IMR-90 (cell line): ENCODE measurements around the gene IL18RAP. TPM values are rescaled to one million over a fixed set of nuclear protein-coding genes. Genes with fewer than 3 reads are reported as not detected.

Experiments
- ATAC-seq: fragments of 200-7000 bp; cut with Tn5 transposase; 2 replicates; pipeline ENCODE4 v1.9.1; 2020; ENCODE audit warnings: low read depth, mild to moderate bottlenecking, moderate library complexity
- BruUV-seq: library from RNA; stranded (reverse); fragments of 400-500 nt; replicated peaks from 2 replicates; lab custom pipeline; 2021; lab: Mats Ljungman, UMichigan
- CTCF ChIA-PET: fragments of 300-600 bp; formaldehyde crosslinking; extraction: SDS; loops from one replicate; lab custom pipeline; 2021; ENCODE audit warnings: antibody characterized with exemption; lab: Yijun Ruan, JAX
- POLR2A ChIA-PET: fragments of 300-600 bp; sonication (Branson Sonifier 250); formaldehyde crosslinking; loops from one replicate; lab custom pipeline; 2022; ENCODE audit warnings: antibody characterized with exemption; ENCODE audit not compliant: unreplicated experiment; lab: Charles Lee
- DNase-seq: peaks from one replicate; pipeline ENCODE4 v3.0.0; 2013
- H2AFZ ChIP-seq: replicated peaks from 2 replicates; pipeline ENCODE3; 2013; ENCODE audit warnings: low read length, mild to moderate bottlenecking; ENCODE audit not compliant: poor library complexity
- H2AK5ac ChIP-seq: 2 replicates; pipeline ENCODE4 v1.6.1; 2013; ENCODE audit warnings: low read depth, low read length, inconsistent platforms
- H2AK9ac ChIP-seq: replicated peaks from 2 replicates; pipeline ENCODE3; 2013; ENCODE audit warnings: mild to moderate bottlenecking, low read depth, low read length, moderate library complexity; ENCODE audit not compliant: poor library complexity
- H2BK120ac ChIP-seq: 2 replicates; pipeline ENCODE4 v1.6.1; 2013; ENCODE audit warnings: low read depth, low read length, inconsistent platforms
- H2BK15ac ChIP-seq: 3 replicates; pipeline ENCODE4 v1.6.1; 2013; ENCODE audit warnings: low read depth, low read length, inconsistent platforms
- H2BK20ac ChIP-seq: 2 replicates; pipeline ENCODE4 v1.6.1; 2013; ENCODE audit warnings: low read depth, mild to moderate bottlenecking, inconsistent platforms, low read length, moderate library complexity
- H2BK5ac ChIP-seq: 2 replicates; pipeline ENCODE4 v1.6.1; 2013; ENCODE audit warnings: mild to moderate bottlenecking, low read depth, low read length, inconsistent platforms; ENCODE audit not compliant: poor library complexity, severe bottlenecking
- H3K14ac ChIP-seq: replicated peaks from 2 replicates; pipeline ENCODE4 v1.6.1; 2013; ENCODE audit warnings: low read depth, low read length, inconsistent platforms
- H3K18ac ChIP-seq: 2 replicates; pipeline ENCODE4 v1.6.1; 2013; ENCODE audit warnings: low read depth, low read length, control low read depth
- H3K23ac ChIP-seq: 2 replicates; pipeline ENCODE4 v1.6.1; 2013; ENCODE audit warnings: low read depth, low read length, inconsistent platforms
- H3K27ac ChIP-seq: 2 replicates; pipeline ENCODE4 v1.5.1; 2013; ENCODE audit warnings: mild to moderate bottlenecking, control low read depth, low read length; ENCODE audit not compliant: insufficient read depth
- H3K27me3 ChIP-seq: 2 replicates; pipeline ENCODE4 v1.6.1; 2013; ENCODE audit warnings: low read length; ENCODE audit not compliant: control insufficient read depth, insufficient read depth
- H3K36me3 ChIP-seq: 2 replicates; pipeline ENCODE4 v1.6.1; 2013; ENCODE audit warnings: low read length, mixed read lengths; ENCODE audit not compliant: control insufficient read depth, insufficient read depth
- H3K4ac ChIP-seq: 2 replicates; pipeline ENCODE4 v1.6.1; 2013; ENCODE audit warnings: low read depth, low read length, inconsistent platforms
- H3K4me1 ChIP-seq: 2 replicates; pipeline ENCODE4 v1.6.1; 2013; ENCODE audit warnings: low read length, mixed read lengths; ENCODE audit not compliant: control insufficient read depth, insufficient read depth
- H3K4me2 ChIP-seq: 2 replicates; pipeline ENCODE4 v1.6.1; 2013; ENCODE audit warnings: low read depth, mild to moderate bottlenecking, control low read depth, low read length, moderate library complexity
- H3K4me3 ChIP-seq: 2 replicates; pipeline ENCODE4 v1.5.1; 2013; ENCODE audit warnings: low read depth, mild to moderate bottlenecking, control low read depth, low read length, moderate library complexity; ENCODE audit not compliant: insufficient read depth
- H3K56ac ChIP-seq: 2 replicates; pipeline ENCODE4 v1.6.1; 2013; ENCODE audit warnings: low read length, inconsistent platforms; ENCODE audit not compliant: insufficient read depth; ENCODE audit errors: extremely low read depth
- H3K79me1 ChIP-seq, 2 experiments: 2 replicates each; pipeline ENCODE4 v1.6.1; 2013; ENCODE audit warnings: low read length in 2 of 2, inconsistent platforms in 1 of 2, low read depth in 1 of 2
- H3K9ac ChIP-seq: 2 replicates; pipeline ENCODE4 v1.6.1; 2013; ENCODE audit warnings: low read depth, low read length, control low read depth
- H3K9me1 ChIP-seq: 2 replicates; pipeline ENCODE4 v1.6.1; 2013; ENCODE audit warnings: low read length, inconsistent platforms; ENCODE audit not compliant: insufficient read depth
- H3K9me3 ChIP-seq: 2 replicates; pipeline ENCODE4 v1.6.1; 2013; ENCODE audit warnings: low read length; ENCODE audit not compliant: control insufficient read depth, insufficient read depth
- H4K20me1 ChIP-seq: 2 replicates; pipeline ENCODE4 v1.6.1; 2013; ENCODE audit warnings: low read length, inconsistent platforms; ENCODE audit not compliant: insufficient read depth
- H4K5ac ChIP-seq: 2 replicates; pipeline ENCODE4 v1.6.1; 2013; ENCODE audit warnings: mild to moderate bottlenecking, low read depth, low read length, control low read depth
- H4K8ac ChIP-seq, 2 experiments: 2 replicates each; pipeline ENCODE4 v1.6.1; 2013; ENCODE audit warnings: low read depth in 2 of 2, low read length in 2 of 2, control low read depth in 1 of 2, inconsistent platforms in 1 of 2
- H4K91ac ChIP-seq: 2 replicates; pipeline ENCODE4 v1.6.1; 2013; ENCODE audit warnings: low read depth, low read length, inconsistent platforms; ENCODE audit not compliant: insufficient read depth
- BHLHE40 ChIP-seq: fragments of 150-350 bp; IDR thresholded peaks from 2 replicates; pipeline ENCODE4 v1.6.1; 2016; ENCODE audit warnings: mild to moderate bottlenecking, low read depth, low read length
- CEBPB ChIP-seq: IDR thresholded peaks from 2 replicates; pipeline ENCODE4 v1.6.1; 2012; ENCODE audit warnings: low read depth, low read length, improper control_type of control experiment
- CHD1 ChIP-seq: IDR thresholded peaks from 2 replicates; pipeline ENCODE4 v1.6.1; 2012; ENCODE audit warnings: low read depth, low read length, improper control_type of control experiment
- FOS ChIP-seq: fragments of 150-350 bp; IDR thresholded peaks from 2 replicates; pipeline ENCODE4 v1.6.1; 2016; ENCODE audit warnings: low read depth, low read length
- MAFK ChIP-seq: IDR thresholded peaks from 2 replicates; pipeline ENCODE4 v1.6.1; 2012; ENCODE audit warnings: low read depth, low read length, improper control_type of control experiment
- MAZ ChIP-seq: IDR thresholded peaks from 2 replicates; pipeline ENCODE4 v1.6.1; 2012; ENCODE audit warnings: low read depth, mild to moderate bottlenecking, low read length, improper control_type of control experiment, moderate library complexity, borderline replicate concordance
- MXI1 ChIP-seq: IDR thresholded peaks from 2 replicates; pipeline ENCODE4 v1.6.1; 2012; ENCODE audit warnings: low read depth, mild to moderate bottlenecking, low read length, moderate library complexity, borderline replicate concordance
- POLR2A ChIP-seq: IDR thresholded peaks from 2 replicates; pipeline ENCODE4 v1.6.1; 2012; ENCODE audit warnings: mild to moderate bottlenecking, low read depth, low read length
- RAD21 ChIP-seq: IDR thresholded peaks from 2 replicates; pipeline ENCODE4 v1.6.1; 2012; ENCODE audit warnings: low read length, improper control_type of control experiment
- RCOR1 ChIP-seq: IDR thresholded peaks from 2 replicates; pipeline ENCODE4 v1.6.1; 2012; ENCODE audit warnings: mild to moderate bottlenecking, low read length, improper control_type of control experiment; ENCODE audit not compliant: insufficient replicate concordance
- RFX5 ChIP-seq: IDR thresholded peaks from 2 replicates; pipeline ENCODE4 v1.8.0; 2012; ENCODE audit warnings: low read depth, mild to moderate bottlenecking, low read length, moderate library complexity
- SMC3 ChIP-seq: fragments of 150-350 bp; IDR thresholded peaks from 2 replicates; pipeline ENCODE4 v1.6.1; 2016; ENCODE audit warnings: low read depth, mild to moderate bottlenecking, antibody characterized with exemption, low read length, moderate library complexity
- dilution Hi-C: fragments of 300-500 bp; cut with HindIII; formaldehyde crosslinking; loops from one replicate; pipeline ENCODE4 v1.14.3; 2018; ENCODE audit warnings: low sequenced_read_pairs; ENCODE audit not compliant: unreplicated experiment
- in situ Hi-C: fragments of 300-500 bp; cut with MboI; formaldehyde crosslinking; loops from 3 replicates; pipeline ENCODE4 v1.14.3; 2019; ENCODE audit warnings: low sequenced_read_pairs, inconsistent platforms, mixed read lengths
- intact Hi-C: fragments of 100-400 bp; cut with micrococcal nuclease; formaldehyde crosslinking; loops from 2 replicates; pipeline ENCODE4 v1.10.0; 2022
- polyA plus RNA-seq, 3 experiments: library from polyadenylated mRNA; depleted of rRNA; stranded (reverse); fragments of >200 nt; gene quantifications; 2 replicates each; pipeline ENCODE4 v1.2.3, GENCODE V29; 2012; ENCODE audit warnings: low replicate concordance in 1 of 3
- total RNA-seq: library from RNA; depleted of rRNA; stranded (reverse); fragments of >200 nt; gene quantifications from 2 replicates; pipeline ENCODE4 v1.2.3, GENCODE V29; 2012
- TF ChIP-seq, protein P1 (sequence below): conservative IDR thresholded peaks from 2 replicates; pipeline ENCODE4 v1.5.1; 2012; ENCODE audit warnings: mild to moderate bottlenecking, low read depth, low read length, improper control_type of control experiment
- TF ChIP-seq, protein P2 (sequence below): fragments of 150-350 bp; IDR thresholded peaks from 2 replicates; pipeline ENCODE4 v1.6.1; 2016; ENCODE audit warnings: low read depth, mild to moderate bottlenecking, low read length, moderate library complexity, borderline replicate concordance
- TF ChIP-seq, protein P3 (sequence below): fragments of 150-350 bp; IDR thresholded peaks from 2 replicates; pipeline ENCODE4 v1.6.1; 2017; ENCODE audit warnings: mild to moderate bottlenecking, antibody characterized with exemption, low read length, low read depth

Gene IL18RAP
- total and polyA plus RNA-seq, 2 of the 4 experiments (the other 2 are of a cell fraction) = not detected

GRCh38 chr2:102489646-102490045 lies 66.7 kb downstream of the IL18RAP start (continued):
- TF ChIP-seq RCOR1 (no peak), CHD1 (no peak)

- Histone ChIP-seq H3K9me1 (no peaks in the 10 kb centered on the region), H3K79me1 (no peaks in the 10 kb centered on the region), H2AFZ (no peak overlapping the region), H3K27ac (no peak overlapping the region), H3K4ac (no peak overlapping the region), H2BK20ac (no peak overlapping the region), H2BK120ac (no peak overlapping the region), H3K9me3 (no peaks in the 10 kb centered on the region), H2AK9ac (no peak overlapping the region), H4K20me1 (no peaks in the 10 kb centered on the region), H2BK5ac (no peak overlapping the region), H4K91ac (no peak overlapping the region), H3K4me1 (no peaks in the 10 kb centered on the region; the same call in 1 of the 2 replicates), H3K18ac (no peak overlapping the region), H3K4me2 (no peak overlapping the region), H4K8ac (no peak overlapping the region), H3K56ac (no peak overlapping the region), H3K9ac (no peak overlapping the region), H2AK5ac (no peak overlapping the region), H4K5ac (no peak overlapping the region), H3K4me3 (no peak overlapping the region), H2BK15ac (no peak overlapping the region), H3K36me3 (no peaks in the 10 kb centered on the region), H3K14ac (no peak overlapping the region), H3K23ac (no peak overlapping the region), H3K27me3 (no peaks in the 10 kb centered on the region; the same call in 1 of the 2 replicates)
- no TSS peak for BruUV-seq
- POLR2A ChIA-PET = no interaction called here
- in situ Hi-C loops (no loop called here), intact Hi-C loops (no loop called here), dilution Hi-C loops (no loop called here)
- DNase-seq (no peak), ATAC-seq (no peak)
- CTCF ChIA-PET = no interaction called here
- TF ChIP-seq BHLHE40 = no peak
- no peak for TF ChIP-seq RCOR1
- TF ChIP-seq RFX5 = no peak
- TF ChIP-seq RAD21 = no peak
- TF ChIP-seq CHD1 = no peak
- no peak for TF ChIP-seq CEBPB
- TF ChIP-seq, protein P1, sequence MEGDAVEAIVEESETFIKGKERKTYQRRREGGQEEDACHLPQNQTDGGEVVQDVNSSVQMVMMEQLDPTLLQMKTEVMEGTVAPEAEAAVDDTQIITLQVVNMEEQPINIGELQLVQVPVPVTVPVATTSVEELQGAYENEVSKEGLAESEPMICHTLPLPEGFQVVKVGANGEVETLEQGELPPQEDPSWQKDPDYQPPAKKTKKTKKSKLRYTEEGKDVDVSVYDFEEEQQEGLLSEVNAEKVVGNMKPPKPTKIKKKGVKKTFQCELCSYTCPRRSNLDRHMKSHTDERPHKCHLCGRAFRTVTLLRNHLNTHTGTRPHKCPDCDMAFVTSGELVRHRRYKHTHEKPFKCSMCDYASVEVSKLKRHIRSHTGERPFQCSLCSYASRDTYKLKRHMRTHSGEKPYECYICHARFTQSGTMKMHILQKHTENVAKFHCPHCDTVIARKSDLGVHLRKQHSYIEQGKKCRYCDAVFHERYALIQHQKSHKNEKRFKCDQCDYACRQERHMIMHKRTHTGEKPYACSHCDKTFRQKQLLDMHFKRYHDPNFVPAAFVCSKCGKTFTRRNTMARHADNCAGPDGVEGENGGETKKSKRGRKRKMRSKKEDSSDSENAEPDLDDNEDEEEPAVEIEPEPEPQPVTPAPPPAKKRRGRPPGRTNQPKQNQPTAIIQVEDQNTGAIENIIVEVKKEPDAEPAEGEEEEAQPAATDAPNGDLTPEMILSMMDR = no peak
- TF ChIP-seq, protein P2, sequence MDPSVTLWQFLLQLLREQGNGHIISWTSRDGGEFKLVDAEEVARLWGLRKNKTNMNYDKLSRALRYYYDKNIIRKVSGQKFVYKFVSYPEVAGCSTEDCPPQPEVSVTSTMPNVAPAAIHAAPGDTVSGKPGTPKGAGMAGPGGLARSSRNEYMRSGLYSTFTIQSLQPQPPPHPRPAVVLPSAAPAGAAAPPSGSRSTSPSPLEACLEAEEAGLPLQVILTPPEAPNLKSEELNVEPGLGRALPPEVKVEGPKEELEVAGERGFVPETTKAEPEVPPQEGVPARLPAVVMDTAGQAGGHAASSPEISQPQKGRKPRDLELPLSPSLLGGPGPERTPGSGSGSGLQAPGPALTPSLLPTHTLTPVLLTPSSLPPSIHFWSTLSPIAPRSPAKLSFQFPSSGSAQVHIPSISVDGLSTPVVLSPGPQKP = no peak
- TF ChIP-seq MAFK = no peak
- TF ChIP-seq MXI1 = no peak
- TF ChIP-seq POLR2A = no peak
- no peak for TF ChIP-seq FOS
- no peak for TF ChIP-seq MAZ
- no peak for TF ChIP-seq SMC3
- TF ChIP-seq, protein P3, sequence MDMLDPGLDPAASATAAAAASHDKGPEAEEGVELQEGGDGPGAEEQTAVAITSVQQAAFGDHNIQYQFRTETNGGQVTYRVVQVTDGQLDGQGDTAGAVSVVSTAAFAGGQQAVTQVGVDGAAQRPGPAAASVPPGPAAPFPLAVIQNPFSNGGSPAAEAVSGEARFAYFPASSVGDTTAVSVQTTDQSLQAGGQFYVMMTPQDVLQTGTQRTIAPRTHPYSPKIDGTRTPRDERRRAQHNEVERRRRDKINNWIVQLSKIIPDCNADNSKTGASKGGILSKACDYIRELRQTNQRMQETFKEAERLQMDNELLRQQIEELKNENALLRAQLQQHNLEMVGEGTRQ = no peak
Observed at GRCh38 chr2:102492006-102492405, 69.0 kb downstream of the IL18RAP start.
